C4-2B (cell line): ENCODE results near the gene PTPRN2.

Experiments
- H3K27ac ChIP-seq: fragments of 450-650 bp; 2 replicates; pipeline ENCODE4 v1.5.1; 2017
- CTCF ChIP-seq: fragments of 450-650 bp; conservative IDR thresholded peaks from 2 replicates; pipeline ENCODE4 v1.5.1; 2017; ENCODE audit warnings: mild to moderate bottlenecking
- ZFX ChIP-seq: fragments of 450-650 bp; IDR thresholded peaks from 2 replicates; pipeline ENCODE4 v1.6.1; 2017

The PTPRN2 gene

GRCh38 chr7:157795643-157796042 is 792.0 kb downstream of the PTPRN2 start:
- H3K27ac ChIP-seq, result no peak overlapping the region
- no peak for TF ChIP-seq CTCF
- no peak for TF ChIP-seq ZFX

- TF ChIP-seq ZFX (no peak), CTCF (no peak)
- no peak overlapping the region for H3K27ac ChIP-seq
Observed at GRCh38 chr7:157795199-157795598, 792.4 kb downstream of the PTPRN2 start.

- H3K27ac ChIP-seq, result no peak overlapping the region
- no peak for TF ChIP-seq CTCF
- no peak for TF ChIP-seq ZFX
Observed at GRCh38 chr7:157794746-157795065, 792.9 kb downstream of the PTPRN2 start.

- TF ChIP-seq ZFX, result no peak
- no peak for TF ChIP-seq CTCF
- no peak overlapping the region for H3K27ac ChIP-seq
Observed at GRCh38 chr7:157793973-157794745, 793.5 kb downstream of the PTPRN2 start.

GRCh38 chr7:157793087-157793353 is 794.6 kb downstream of the PTPRN2 start:
- TF ChIP-seq ZFX (no peak), CTCF (no peak)
- H3K27ac ChIP-seq, result no peak overlapping the region

GRCh38 chr7:157792241-157793086 is 795.2 kb downstream of the PTPRN2 start:
- no peak for TF ChIP-seq CTCF
- TF ChIP-seq ZFX, result no peak
- H3K27ac ChIP-seq, result no peak overlapping the region

GRCh38 chr7:157791666-157792065 is 796.0 kb downstream of the PTPRN2 start:
- no peak overlapping the region for H3K27ac ChIP-seq
- TF ChIP-seq CTCF, result no peak
- no peak for TF ChIP-seq ZFX
